Endothelial cell of umbilical vein (primary cell): ENCODE measurements around the gene NPSR1. TPM values are rescaled to one million over a fixed set of nuclear protein-coding genes. Genes with fewer than 3 reads are reported as not detected.

Experiments used
- Bru-seq: library from RNA; stranded (reverse); fragments of 400-500 nt; gene quantifications from one replicate; lab custom pipeline; 2021; lab: Mats Ljungman, UMichigan
- BruChase-seq, 2 experiments: library from RNA; stranded (reverse); fragments of 400-500 nt; gene quantifications; one replicate each; lab custom pipeline; 2021; lab: Mats Ljungman, UMichigan
- BruUV-seq: library from RNA; stranded (reverse); fragments of 400-500 nt; replicated peaks from 2 replicates; lab custom pipeline; 2021; lab: Mats Ljungman, UMichigan
- CTCF ChIA-PET: fragments of 300-600, 350-600 bp; sonication (Branson Sonifier 250); formaldehyde crosslinking; loops from one replicate; lab custom pipeline; 2021; ENCODE audit warnings: antibody characterized with exemption, inconsistent platforms; lab: Charles Lee
- POLR2A ChIA-PET: fragments of 300-600, 350-600 bp; sonication (Branson Sonifier 250); formaldehyde crosslinking; loops from one replicate; lab custom pipeline; 2021; ENCODE audit warnings: antibody characterized with exemption, inconsistent platforms; lab: Charles Lee
- DNase-seq: peaks from one replicate; pipeline ENCODE4 v3.0.0-alpha.2; 2011; ENCODE audit warnings: low read depth, low spot score
- FAIRE-seq: peaks from 2 replicates; lab custom pipeline; 2011; peaks lifted over from hg19 to GRCh38; lab: Jason Lieb, UNC
- H2AFZ ChIP-seq: 2 replicates; pipeline ENCODE4 v1.6.0; 2012; ENCODE audit warnings: low read depth, low read length, control low read depth, inconsistent platforms
- H3K27ac ChIP-seq: 2 replicates; pipeline ENCODE4 v1.5.1; 2011; ENCODE audit warnings: low read depth, mild to moderate bottlenecking, control low read depth, low read length, moderate library complexity; ENCODE audit not compliant: insufficient read depth
- H3K27me3 ChIP-seq, 2 experiments: 2 replicates each; pipeline versions ENCODE4 v1.6.0 to v1.6.1; 2011; ENCODE audit warnings: low read length in 2 of 2, mixed read lengths in 1 of 2; ENCODE audit not compliant: control insufficient read depth in 2 of 2, insufficient read depth in 2 of 2
- H3K36me3 ChIP-seq, 2 experiments: 2 replicates in 1 of 2; 3 replicates in 1 of 2; pipeline ENCODE4 v1.5.1; 2011; ENCODE audit warnings: low read length in 2 of 2, mild to moderate bottlenecking in 1 of 2, moderate library complexity in 1 of 2; ENCODE audit not compliant: control insufficient read depth in 2 of 2, insufficient read depth in 2 of 2; ENCODE audit errors: extremely low read depth in 1 of 2
- H3K4me1 ChIP-seq: 3 replicates; pipeline ENCODE4 v1.5.1; 2011; ENCODE audit warnings: mild to moderate bottlenecking, low read length; ENCODE audit not compliant: control insufficient read depth, insufficient read depth; ENCODE audit errors: extremely low read depth
- H3K4me2 ChIP-seq: 2 replicates; pipeline ENCODE4 v1.6.1; 2011; ENCODE audit warnings: low read length, control low read depth, mixed read lengths; ENCODE audit not compliant: insufficient read depth
- H3K4me3 ChIP-seq, 3 experiments: fragments of 200-600 bp in 1 of 3; sonication (generic), shearing (Covaris generic) in 1 of 3; replicated peaks in 1 of 3; 2 replicates each; pipeline ENCODE4 v1.5.1; 2011 to 2016; ENCODE audit warnings: control low read depth in 3 of 3, low read length in 3 of 3, mild to moderate bottlenecking in 2 of 3, inconsistent platforms in 1 of 3, low read depth in 1 of 3, moderate library complexity in 1 of 3; ENCODE audit not compliant: insufficient read depth in 1 of 3
- H3K79me2 ChIP-seq: 2 replicates; pipeline ENCODE4 v1.6.0; 2012; ENCODE audit warnings: low read length, inconsistent platforms; ENCODE audit not compliant: control insufficient read depth, insufficient read depth
- H3K9ac ChIP-seq: replicated peaks from 2 replicates; pipeline ENCODE3; 2011; ENCODE audit warnings: low read length, control low read depth; ENCODE audit not compliant: insufficient read depth; ENCODE audit errors: extremely low read depth
- H3K9me1 ChIP-seq: replicated peaks from 3 replicates; pipeline ENCODE4 v1.6.0; 2011; ENCODE audit warnings: mild to moderate bottlenecking, low read length; ENCODE audit not compliant: control insufficient read depth, insufficient read depth; ENCODE audit errors: extremely low read depth
- H3K9me3 ChIP-seq: replicated peaks from 2 replicates; pipeline ENCODE4 v1.5.1; 2012; ENCODE audit warnings: low read length, inconsistent platforms; ENCODE audit not compliant: control insufficient read depth, insufficient read depth
- H4K20me1 ChIP-seq: replicated peaks from 2 replicates; pipeline ENCODE3; 2011; ENCODE audit warnings: mild to moderate bottlenecking, low read length; ENCODE audit not compliant: control insufficient read depth, insufficient read depth; ENCODE audit errors: extremely low read depth
- CTCF ChIP-seq, 2 donors: IDR thresholded peaks; 1 replicate in 1 of 2; 2 replicates in 1 of 2; pipeline ENCODE4 v1.5.1; 2011; ENCODE audit warnings: low read length in 2 of 2, mild to moderate bottlenecking in 2 of 2, moderate library complexity in 2 of 2, control low read depth in 1 of 2, inconsistent platforms in 1 of 2, low read depth in 1 of 2; ENCODE audit not compliant: insufficient read depth in 1 of 2; ENCODE audit errors: extremely low read depth in 1 of 2
- EZH2 ChIP-seq: IDR thresholded peaks from 2 replicates; pipeline ENCODE4 v1.6.1; 2012; ENCODE audit warnings: borderline replicate concordance, low read depth, mild to moderate bottlenecking, moderate library complexity, low read length, inconsistent platforms; ENCODE audit not compliant: severe bottlenecking
- FOS ChIP-seq: IDR thresholded peaks from 2 replicates; pipeline ENCODE4 v1.6.1; 2011; ENCODE audit warnings: mild to moderate bottlenecking, low read length, moderate library complexity, borderline replicate concordance; ENCODE audit not compliant: insufficient read depth
- GATA2 ChIP-seq: IDR thresholded peaks from 2 replicates; pipeline ENCODE4 v1.7.0; 2011; ENCODE audit warnings: low read depth, mild to moderate bottlenecking, moderate library complexity, mixed read lengths, low read length; ENCODE audit not compliant: insufficient read length, insufficient read depth
- JUN ChIP-seq: IDR thresholded peaks from 2 replicates; pipeline ENCODE4 v1.6.1; 2011; ENCODE audit warnings: borderline replicate concordance, low read depth; ENCODE audit not compliant: insufficient read length, insufficient read depth
- MAX ChIP-seq: IDR thresholded peaks from 2 replicates; pipeline ENCODE4 v1.6.1; 2011; ENCODE audit not compliant: insufficient read depth, insufficient read length
- MYC ChIP-seq: IDR thresholded peaks from one replicate; pipeline ENCODE4 v1.6.1; 2011; ENCODE audit warnings: mild to moderate bottlenecking, low read depth, low read length
- POLR2A ChIP-seq: IDR thresholded peaks from 2 replicates; pipeline ENCODE4 v1.6.1; 2012; ENCODE audit warnings: low read depth, mild to moderate bottlenecking, control low read depth, low read length
- POLR2AphosphoS5 ChIP-seq: IDR thresholded peaks from 2 replicates; pipeline ENCODE4 v1.6.1; 2012; ENCODE audit warnings: low read depth, mild to moderate bottlenecking, control low read depth, low read length, moderate library complexity; ENCODE audit not compliant: insufficient read depth
- dilution Hi-C: fragments of 300-500 bp; cut with MboI; formaldehyde crosslinking; loops from one replicate; pipeline ENCODE4 v1.15.0; 2019; ENCODE audit warnings: low sequenced_read_pairs; ENCODE audit not compliant: extremely low pct_ligation_motif_present
- intact Hi-C: fragments of 100-400 bp; cut with micrococcal nuclease; formaldehyde crosslinking; loops from one replicate; pipeline ENCODE4 v1.10.0; 2022
- long read RNA-seq: library from polyadenylated mRNA; stranded (forward); transcript quantifications from one replicate; pipeline ENCODE4 v2.0.0, GENCODE V29; 2021
- polyA minus RNA-seq, 3 experiments: library from RNA; depleted of rRNA, polyadenylated mRNA; stranded (reverse); fragments of >200 nt; gene quantifications; 1 replicate in 1 of 3; 2 replicates in 2 of 3; pipeline ENCODE4 v1.2.3, GENCODE V29; 2011
- polyA plus RNA-seq, 4 experiments: library from polyadenylated mRNA; depleted of rRNA in 3 of 4; stranded (reverse) in 3 of 4; unstranded in 1 of 4; fragments of >200 nt; gene quantifications; 2 replicates each; pipeline versions ENCODE4 v1.2.1 to v1.2.3, GENCODE V29; 2011 to 2012; ENCODE audit warnings: missing spikeins in 1 of 4
- total RNA-seq: library from RNA; stranded (reverse); gene quantifications from 2 replicates; pipeline ENCODE4 v1.2.3, GENCODE V29; 2021

The NPSR1 gene
- total RNA-seq (not detected in 2 replicates), polyA plus RNA-seq (not detected in 2 replicates), polyA minus RNA-seq (not detected in 2 replicates), Bru-seq, nascent RNA (not detected), BruChase-seq, experiment 1, labeled RNA remaining after a 6-hour chase (not detected), BruChase-seq, experiment 2, labeled RNA remaining after a 2-hour chase (percentile 1 among the genes with signal in this experiment)
- polyA plus RNA-seq (2011; cell fraction: cytosol; rRNA removed) = not detected in 2 replicates
- polyA plus RNA-seq (2011; cell fraction: nucleus; rRNA removed) = not detected in 2 replicates
- polyA plus RNA-seq (2012) = not detected in 2 replicates
- polyA minus RNA-seq (2011; cell fraction: cytosol; rRNA and poly(A)+ RNA removed) = not detected
- not detected in 2 replicates for polyA minus RNA-seq (2011; cell fraction: nucleus; rRNA and poly(A)+ RNA removed)
- long read RNA-seq = 0 reads

- no peaks in the 10 kb centered on the region for H4K20me1 ChIP-seq
- no peaks in the 10 kb centered on the region for H3K27me3 ChIP-seq
- BruUV-seq = no TSS peak
- ChIA-PET POLR2A (no interaction called here), CTCF (no interaction called here)
- H3K79me2 ChIP-seq = no peaks in the 10 kb centered on the region
- H2AFZ ChIP-seq = no peak within 1 kb of the TSS
- H3K9me1 ChIP-seq = no peaks in the 10 kb centered on the region
- no peak within 1 kb of the TSS for H3K27ac ChIP-seq
- FAIRE-seq (no peak), DNase-seq (no peak)
- H3K4me1 ChIP-seq = no peaks in the 10 kb centered on the region
- H3K9ac ChIP-seq = no peak within 1 kb of the TSS
- H3K36me3 ChIP-seq = no peaks in the 10 kb centered on the region
- dilution Hi-C loops = no loop called here
- H3K9me3 ChIP-seq = no peaks in the 10 kb centered on the region
- H3K4me3 ChIP-seq = no peak within 1 kb of the TSS
- no peak within 1 kb of the TSS for H3K4me2 ChIP-seq
- TF ChIP-seq FOS (no peak), GATA2 (no peak), MAX (no peak), EZH2 (no peak), MYC (no peak), CTCF (IDR thresholded peaks at IDR 0.05; ENCODE audit: extremely low read depth in 1 of 2, insufficient read depth in 1 of 2, low read depth in 1 of 2, low read length in 2 of 2) (no peak), JUN (no peak), POLR2AphosphoS5 (no peak), POLR2A (no peak)
- intact Hi-C loops = no loop called here
Measured at GRCh38 chr7:34657632-34658268, at the start of gene NPSR1. Gene NPSR1, plus strand, starts transcription at chr7:34658218. Its CDS starts 195 bp downstream, at chr7:34658413.
